Activated B cell treated with CpG ODN at 0.5 μM for 24 hours (primary cell): ENCODE measurements around the gene OSBPL10. TPM values are rescaled to one million over a fixed set of nuclear protein-coding genes. Genes with fewer than 3 reads are reported as not detected.
"Not testable (repeated sequence)": the region's sequence is repeated elsewhere in the genome, so short reads cannot be mapped to it uniquely, and the experiment has no call there.

ENCODE experiments used
- ATAC-seq: fragments of 200-7000 bp; cut with Tn5 transposase; one replicate; pipeline ENCODE4 v1.10.0; 2021; ENCODE audit warnings: low read depth, mild to moderate bottlenecking, moderate library complexity
- CTCF ChIA-PET: fragments of 350-600 bp; sonication (Branson Sonifier 250); formaldehyde crosslinking; loops from one replicate; lab custom pipeline; 2021; ENCODE audit warnings: antibody characterized with exemption; lab: Charles Lee
- POLR2A ChIA-PET: fragments of 350-600 bp; sonication (Branson Sonifier 250); formaldehyde crosslinking; loops from one replicate; lab custom pipeline; 2021; ENCODE audit warnings: antibody characterized with exemption; lab: Charles Lee
- DNase-seq: peaks from one replicate; pipeline ENCODE4 v3.0.0; 2022
- H3K27ac Mint-ChIP-seq: one replicate; pipeline ENCODE4 v1.8.0; 2020; ENCODE audit warnings: mixed read lengths
- H3K27me3 Mint-ChIP-seq: one replicate; pipeline ENCODE4 v1.8.0; 2021; ENCODE audit warnings: mixed read lengths
- H3K36me3 Mint-ChIP-seq: one replicate; pipeline ENCODE4 v1.8.0; 2021; ENCODE audit warnings: low read depth, mixed read lengths
- H3K4me1 Mint-ChIP-seq: one replicate; pipeline ENCODE4 v1.8.0; 2021; ENCODE audit warnings: mixed read lengths
- H3K4me3 Mint-ChIP-seq: one replicate; pipeline ENCODE4 v1.8.0; 2020; ENCODE audit warnings: mild to moderate bottlenecking, mixed read lengths
- H3K9me3 Mint-ChIP-seq: one replicate; pipeline ENCODE4 v1.8.0; 2020; ENCODE audit warnings: mixed read lengths
- intact Hi-C: fragments of 100-400 bp; cut with micrococcal nuclease; formaldehyde crosslinking; loops from one replicate; pipeline ENCODE4 v1.15.1; 2024
- total RNA-seq: library from RNA; stranded (reverse); gene quantifications from 2 replicates; pipeline ENCODE4 v1.2.3, GENCODE V29; 2022
- TF ChIP-seq, protein P1 (sequence below): fragments of 200-600 bp; IDR thresholded peaks from one replicate; pipeline ENCODE4 v1.8.0; 2022; ENCODE audit warnings: antibody characterized with exemption, mild to moderate bottlenecking

The OSBPL10 gene
- total RNA-seq, 1 donor from 2014 or later = 137 TPM

DNA sequence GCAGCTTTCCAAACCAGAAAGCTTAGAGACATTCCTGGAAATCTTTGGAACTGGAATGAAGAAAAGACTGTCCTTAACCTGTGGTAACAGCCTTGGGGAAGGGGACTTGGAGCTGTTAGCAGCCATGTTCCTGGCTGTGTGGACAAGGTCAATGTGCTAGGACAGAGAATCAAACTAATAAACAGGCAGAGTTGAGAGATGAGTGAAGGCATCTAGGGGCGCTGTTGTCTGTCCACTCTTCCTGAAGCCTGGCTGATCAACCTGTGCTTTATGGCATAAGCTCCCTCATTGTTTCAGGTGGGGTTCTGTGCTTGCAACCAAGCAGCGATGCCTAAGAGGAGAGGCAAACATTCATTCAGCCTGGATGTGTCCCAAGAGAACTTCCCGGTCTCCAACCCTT lies 19.8 kb upstream of the OSBPL10 start:
- Mint-ChIP-seq H3K4me1 (peaks cover 64% of the 10 kb centered on the region), H3K4me3 (no peak overlapping the region), H3K27me3 (no peaks in the 10 kb centered on the region), H3K9me3 (no peaks in the 10 kb centered on the region), H3K36me3 (peaks cover 17% of the 10 kb centered on the region), H3K27ac (peak overlapping the region; percentile 94)
- ChIA-PET CTCF (interaction anchor here (1.3 to 2.8 kb wide), 2 partner anchors 19 to 40 kb away, joined by 3 to 12 read pairs; partner anchors contain the start of genes OSBPL10 and ZNF860), POLR2A (interaction anchor here (1.0 to 4.2 kb wide), 4 partner anchors 9 to 101 kb away, joined by 3 to 65 read pairs (median 9); partner anchors contain the start of genes OSBPL10 and ZNF860)
- no peak for DNase-seq
- TF ChIP-seq, protein P1, sequence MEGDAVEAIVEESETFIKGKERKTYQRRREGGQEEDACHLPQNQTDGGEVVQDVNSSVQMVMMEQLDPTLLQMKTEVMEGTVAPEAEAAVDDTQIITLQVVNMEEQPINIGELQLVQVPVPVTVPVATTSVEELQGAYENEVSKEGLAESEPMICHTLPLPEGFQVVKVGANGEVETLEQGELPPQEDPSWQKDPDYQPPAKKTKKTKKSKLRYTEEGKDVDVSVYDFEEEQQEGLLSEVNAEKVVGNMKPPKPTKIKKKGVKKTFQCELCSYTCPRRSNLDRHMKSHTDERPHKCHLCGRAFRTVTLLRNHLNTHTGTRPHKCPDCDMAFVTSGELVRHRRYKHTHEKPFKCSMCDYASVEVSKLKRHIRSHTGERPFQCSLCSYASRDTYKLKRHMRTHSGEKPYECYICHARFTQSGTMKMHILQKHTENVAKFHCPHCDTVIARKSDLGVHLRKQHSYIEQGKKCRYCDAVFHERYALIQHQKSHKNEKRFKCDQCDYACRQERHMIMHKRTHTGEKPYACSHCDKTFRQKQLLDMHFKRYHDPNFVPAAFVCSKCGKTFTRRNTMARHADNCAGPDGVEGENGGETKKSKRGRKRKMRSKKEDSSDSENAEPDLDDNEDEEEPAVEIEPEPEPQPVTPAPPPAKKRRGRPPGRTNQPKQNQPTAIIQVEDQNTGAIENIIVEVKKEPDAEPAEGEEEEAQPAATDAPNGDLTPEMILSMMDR = no peak
- intact Hi-C loops = loop anchor here (1.0 to 2.0 kb wide), 3 partner anchors 9 to 40 kb away; partner anchors contain the start of genes OSBPL10 and ZNF860
- ATAC-seq = no peak

DNA sequence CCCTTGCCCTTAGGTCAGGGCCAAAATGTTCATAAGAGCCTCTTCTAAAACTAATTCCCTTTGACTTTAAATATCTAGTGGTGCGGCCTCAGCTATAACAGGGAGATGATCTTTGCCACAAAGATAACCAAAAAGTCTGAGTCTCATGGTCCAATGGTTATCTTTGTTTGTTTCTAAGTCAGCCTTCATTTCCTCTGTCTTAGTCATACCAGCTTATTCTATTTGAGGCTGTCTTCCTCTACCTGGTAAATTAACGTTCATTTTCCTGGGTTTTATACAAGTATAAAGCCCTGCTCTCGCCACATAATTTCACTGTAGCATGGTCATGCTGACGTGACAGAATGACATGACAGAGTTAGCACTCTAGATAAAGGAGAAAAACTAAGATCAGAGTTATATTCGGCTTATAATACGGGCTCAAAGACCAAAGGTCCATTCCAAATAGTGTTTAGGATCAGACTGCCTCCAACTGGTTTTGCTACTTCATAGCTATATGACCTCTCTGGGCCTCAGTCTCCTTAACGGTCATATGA lies 18.9 kb upstream of the OSBPL10 start:
- intact Hi-C loops = loop anchor here (1.0 to 2.0 kb wide), 3 partner anchors 10 to 39 kb away; partner anchors contain the start of genes OSBPL10 and ZNF860
- peak; percentile 86 for ATAC-seq
- ChIA-PET CTCF (interaction anchor here (1.3 to 2.8 kb wide), 4 partner anchors 18 to 48 kb away, joined by 3 to 12 read pairs (median 5); partner anchors contain the start of genes OSBPL10 and ZNF860), POLR2A (interaction anchor here (0.6 to 4.2 kb wide), 11 partner anchors 10 to 468 kb away, joined by 3 to 65 read pairs (median 4); partner anchors contain the start of genes OSBPL10, STT3B and ZNF860)
- Mint-ChIP-seq H3K4me3 (peak overlapping the region; percentile 65), H3K9me3 (peaks cover under 1% of the 10 kb centered on the region), H3K27me3 (no peaks in the 10 kb centered on the region), H3K36me3 (peaks cover 18% of the 10 kb centered on the region), H3K27ac (peak overlapping the region; percentile 94), H3K4me1 (peaks cover 68% of the 10 kb centered on the region)
- TF ChIP-seq, protein P1 = no peak
- DNase-seq = no peak

DNA sequence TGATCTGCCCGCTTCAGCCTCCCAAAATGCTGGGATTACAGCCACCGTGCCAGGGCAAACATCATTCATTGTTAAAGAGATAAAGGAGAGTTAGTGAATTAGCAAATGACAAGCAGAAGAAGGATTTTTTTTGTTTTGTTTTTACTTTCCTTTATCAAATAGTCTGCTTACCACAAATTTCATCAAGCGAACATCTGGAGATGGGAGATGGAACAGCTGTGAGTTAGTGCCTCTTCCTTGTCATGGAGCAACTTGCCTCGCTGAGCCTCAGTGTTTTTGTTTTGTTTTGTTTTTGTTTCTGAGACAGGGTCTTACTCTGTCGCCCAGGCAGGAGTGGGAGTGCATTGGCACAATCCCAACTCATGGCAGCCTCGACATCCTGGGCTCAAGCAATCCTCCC lies 16.4 kb upstream of the OSBPL10 start:
- Mint-ChIP-seq H3K27me3 (no peaks in the 10 kb centered on the region), H3K4me3 (no peak overlapping the region), H3K27ac (peak overlapping the region; percentile 94), H3K9me3 (peaks cover 8% of the 10 kb centered on the region), H3K4me1 (peaks cover 57% of the 10 kb centered on the region), H3K36me3 (peaks cover 32% of the 10 kb centered on the region)
- CTCF ChIA-PET = interaction anchor here (1.1 kb wide), 1 partner anchor 14 kb away, joined by 3 read pairs; no protein-coding TSS in a partner anchor
- DNase-seq = no peak
- POLR2A ChIA-PET = interaction anchor here (0.6 to 4.2 kb wide), 3 partner anchors 9 to 1384 kb away, joined by 3 to 65 read pairs (median 4); partner anchors contain the start of genes OSBPL10 and ZNF860
- ATAC-seq = no peak
- intact Hi-C loops = no loop called here
- TF ChIP-seq, protein P1 = no peak

DNA sequence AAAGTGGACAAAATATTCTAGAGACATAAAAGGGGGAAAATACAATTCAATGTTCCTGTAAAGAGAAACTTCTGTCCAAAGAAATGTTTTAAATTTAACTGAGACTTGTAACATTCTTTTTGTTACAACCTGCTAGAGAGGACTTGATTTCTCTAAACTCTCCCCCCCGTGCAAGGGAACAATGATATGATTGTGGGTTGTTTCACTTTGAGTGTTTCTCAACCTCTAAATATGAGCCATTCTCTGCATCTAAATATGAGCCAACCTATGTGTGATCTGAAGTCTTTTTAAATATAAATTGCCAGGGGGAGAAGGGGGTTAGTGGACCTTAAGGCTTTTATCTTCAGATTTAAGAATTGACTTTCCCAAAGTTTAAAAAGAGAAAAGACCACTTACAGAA lies 15.1 kb upstream of the OSBPL10 start:
- no peak overlapping the region for H3K4me3 Mint-ChIP-seq
- TF ChIP-seq, protein P1 = no peak

DNA sequence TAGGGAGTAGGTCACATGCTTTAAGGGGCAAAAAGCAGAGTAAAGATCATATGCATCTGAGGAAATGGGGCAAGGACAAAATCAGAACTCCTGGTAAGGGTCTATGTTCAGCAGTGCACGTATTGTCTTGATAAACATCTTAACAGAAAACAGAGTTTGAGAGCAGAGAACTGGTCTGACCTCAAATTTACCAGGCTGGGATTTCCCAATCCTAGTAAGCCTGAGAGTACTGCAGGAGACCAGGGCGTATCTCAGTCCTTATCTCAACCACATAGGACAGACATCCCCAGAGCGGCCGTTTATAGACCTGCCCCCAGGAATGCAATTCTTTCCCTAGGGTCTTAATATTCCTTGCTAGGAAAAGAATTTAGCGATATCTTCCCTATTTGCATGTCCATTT lies 14.0 kb upstream of the OSBPL10 start:
- ATAC-seq, DNase-seq, CTCF ChIA-PET, H3K27me3 Mint-ChIP-seq, H3K4me3 Mint-ChIP-seq, POLR2A ChIA-PET: not testable (repeated sequence)
- Mint-ChIP-seq H3K4me1 (peaks cover 44% of the 10 kb centered on the region), H3K36me3 (peaks cover 34% of the 10 kb centered on the region), H3K27ac (peak overlapping the region; percentile 46), H3K9me3 (peaks cover 11% of the 10 kb centered on the region)
- intact Hi-C loops = loop anchor here (1.0 kb wide), 1 partner anchor 9 kb away; no protein-coding TSS in a partner anchor

More for the DNA sequence above, 15.1 kb upstream of the OSBPL10 start:
- H3K9me3 Mint-ChIP-seq = peaks cover 9% of the 10 kb centered on the region
- POLR2A ChIA-PET = no interaction called here
- DNase-seq (no peak), ATAC-seq (no peak)
- H3K4me1 Mint-ChIP-seq = peaks cover 55% of the 10 kb centered on the region
- intact Hi-C loops = no loop called here
- H3K27ac Mint-ChIP-seq = peak overlapping the region; percentile 94
- peaks cover 35% of the 10 kb centered on the region for H3K36me3 Mint-ChIP-seq
- H3K27me3 Mint-ChIP-seq = no peaks in the 10 kb centered on the region
- CTCF ChIA-PET = no interaction called here
